ENCODE data around the gene GOLGA8J.
A peak's percentile ranks its signal among the peaks of the same experiment; 100 is the strongest.

DNA sequence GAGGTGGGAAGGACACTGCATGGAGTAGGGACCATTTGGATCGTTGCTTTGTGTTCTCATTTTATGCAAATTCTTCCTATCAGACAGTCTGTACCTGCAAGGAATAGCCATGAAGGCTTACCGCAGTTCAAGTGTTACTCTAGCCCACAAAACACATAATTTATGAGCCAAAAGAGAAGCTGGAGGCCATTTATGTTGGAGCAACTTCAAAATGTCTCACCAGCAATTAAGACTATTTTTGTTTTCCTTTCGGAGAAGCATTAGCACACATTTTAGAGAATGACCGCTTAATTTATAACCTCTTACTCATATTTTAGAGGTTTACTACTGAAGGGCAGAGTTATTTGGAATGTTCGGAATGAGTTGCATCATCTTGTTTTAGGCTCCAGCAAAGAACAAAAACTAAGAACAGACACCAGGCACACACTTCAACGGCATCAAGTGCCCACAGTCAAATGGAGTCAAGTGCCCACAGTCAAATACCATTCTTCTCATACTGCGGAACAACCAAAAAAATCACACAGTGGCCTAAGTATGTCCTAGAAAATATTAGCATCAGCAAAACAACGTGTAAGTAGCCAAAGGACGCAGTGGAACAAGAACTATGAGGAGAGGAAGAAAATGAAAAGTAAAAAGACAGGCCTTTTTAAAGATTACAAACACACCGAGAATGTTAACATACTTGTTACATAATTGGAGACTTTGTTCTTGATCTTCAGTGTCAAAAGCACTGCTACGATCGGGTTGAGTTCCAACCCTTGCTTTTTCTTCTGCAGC is 17.5 kb upstream of the GOLGA8J start:
- TF ChIP-seq, protein P1, sequence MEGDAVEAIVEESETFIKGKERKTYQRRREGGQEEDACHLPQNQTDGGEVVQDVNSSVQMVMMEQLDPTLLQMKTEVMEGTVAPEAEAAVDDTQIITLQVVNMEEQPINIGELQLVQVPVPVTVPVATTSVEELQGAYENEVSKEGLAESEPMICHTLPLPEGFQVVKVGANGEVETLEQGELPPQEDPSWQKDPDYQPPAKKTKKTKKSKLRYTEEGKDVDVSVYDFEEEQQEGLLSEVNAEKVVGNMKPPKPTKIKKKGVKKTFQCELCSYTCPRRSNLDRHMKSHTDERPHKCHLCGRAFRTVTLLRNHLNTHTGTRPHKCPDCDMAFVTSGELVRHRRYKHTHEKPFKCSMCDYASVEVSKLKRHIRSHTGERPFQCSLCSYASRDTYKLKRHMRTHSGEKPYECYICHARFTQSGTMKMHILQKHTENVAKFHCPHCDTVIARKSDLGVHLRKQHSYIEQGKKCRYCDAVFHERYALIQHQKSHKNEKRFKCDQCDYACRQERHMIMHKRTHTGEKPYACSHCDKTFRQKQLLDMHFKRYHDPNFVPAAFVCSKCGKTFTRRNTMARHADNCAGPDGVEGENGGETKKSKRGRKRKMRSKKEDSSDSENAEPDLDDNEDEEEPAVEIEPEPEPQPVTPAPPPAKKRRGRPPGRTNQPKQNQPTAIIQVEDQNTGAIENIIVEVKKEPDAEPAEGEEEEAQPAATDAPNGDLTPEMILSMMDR (IDR thresholded peaks at IDR 0.05): no peak
- TF ChIP-seq POLR2A (IDR thresholded peaks at IDR 0.05) (no peak), POLR2AphosphoS5 (IDR thresholded peaks at IDR 0.05) (peak in 1 of 3 donors; percentile 9), EP300 (IDR thresholded peaks at IDR 0.05; ENCODE audit: low read depth) (no peak)

Measured in transverse colon (tissue), 4 donors.